ENCODE results near the gene ADAMTSL3.

Gene ADAMTSL3

GRCh38 chr15:83873966-83874365 lies 220.0 kb downstream of the ADAMTSL3 start:
- no peak for DNase-seq (ENCODE audit: low spot score)

DNA sequence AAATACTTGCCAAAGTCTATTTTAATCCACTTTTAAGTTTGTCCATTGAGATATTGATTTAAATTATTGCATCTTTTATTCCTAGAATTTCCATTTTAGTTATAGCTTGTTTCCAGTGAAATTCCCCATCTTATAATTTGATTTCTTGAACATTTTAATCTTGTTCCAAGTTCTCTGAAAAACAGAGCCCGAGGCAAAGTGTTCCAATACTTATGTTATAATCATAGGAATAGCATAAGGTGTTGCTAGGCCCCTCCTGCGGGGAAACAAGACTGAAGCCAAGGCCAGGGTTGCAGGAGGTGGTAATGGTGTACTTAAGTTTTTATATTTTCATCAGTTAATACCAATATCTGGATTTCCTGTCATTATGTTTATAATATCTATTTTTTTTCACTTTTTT lies 226.6 kb downstream of the ADAMTSL3 start:
- DNase-seq (ENCODE audit: low spot score), result no peak

- DNase-seq (ENCODE audit: low spot score), result no peak
Measured at GRCh38 chr15:83881156-83881555, 227.2 kb downstream of the ADAMTSL3 start.

DNA sequence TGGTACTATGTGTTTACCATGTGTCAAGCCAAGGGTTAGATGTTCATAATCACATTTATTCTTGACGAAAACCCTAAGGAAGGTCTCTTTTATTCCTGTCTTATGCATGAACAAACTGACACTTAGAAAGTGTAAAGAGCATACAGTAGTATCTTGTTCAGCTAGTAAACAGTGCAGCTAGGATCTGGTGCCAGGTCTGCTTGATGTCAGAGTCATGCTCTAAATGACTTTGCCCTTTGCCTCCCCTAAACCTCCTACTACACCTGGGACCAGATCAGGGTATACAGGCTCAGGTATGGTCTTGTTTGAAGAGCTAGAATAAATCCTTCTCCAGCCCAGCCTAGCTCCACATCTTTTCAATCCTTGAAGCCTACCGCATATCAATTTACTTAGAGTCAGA lies 232.4 kb downstream of the ADAMTSL3 start:
- no peak for DNase-seq (ENCODE audit: low spot score)

DNA sequence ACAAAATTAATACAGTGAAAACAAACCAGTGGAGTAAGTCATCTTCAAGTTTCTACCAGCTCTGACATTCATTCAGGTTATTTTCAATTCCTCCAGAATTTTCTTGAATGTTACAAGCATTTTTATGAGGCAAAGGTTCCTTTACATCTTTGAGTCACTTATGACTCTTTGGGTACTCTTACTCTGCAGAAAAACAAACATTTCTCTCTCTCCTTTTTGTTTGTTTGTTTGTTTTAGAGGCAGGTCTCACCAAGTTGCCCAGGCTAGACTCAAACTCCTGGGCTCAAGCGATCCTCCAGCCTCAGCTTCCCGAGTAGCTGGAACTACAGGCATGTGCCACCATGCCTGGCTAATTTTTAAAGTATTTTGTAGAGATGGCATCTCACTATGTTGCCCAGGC lies 233.5 kb downstream of the ADAMTSL3 start:
- no peak for DNase-seq (ENCODE audit: low spot score)

DNA sequence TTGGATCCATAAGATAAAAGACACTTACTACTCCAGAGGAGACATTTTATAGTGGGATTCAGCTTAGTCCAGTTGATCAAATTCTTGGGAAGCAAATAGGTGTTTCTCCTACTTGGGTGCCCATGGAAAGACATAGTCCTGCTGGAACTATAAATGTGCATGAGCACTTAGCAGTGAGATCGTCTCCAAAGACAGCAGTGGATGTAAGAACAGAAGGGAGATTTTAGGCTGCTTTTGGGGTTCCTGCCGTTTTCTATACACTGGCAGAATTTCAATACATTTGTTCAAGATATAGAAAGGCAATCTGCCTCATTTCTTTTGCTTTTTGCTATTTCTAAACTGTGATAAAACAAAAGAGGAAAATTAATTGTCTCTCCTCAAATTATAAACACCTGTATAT lies 234.0 kb downstream of the ADAMTSL3 start:
- no peak for DNase-seq (ENCODE audit: low spot score)

GRCh38 chr15:83889995-83890394 lies 236.1 kb downstream of the ADAMTSL3 start:
- DNase-seq (ENCODE audit: low spot score), result no peak

GRCh38 chr15:83890587-83890986 lies 236.7 kb downstream of the ADAMTSL3 start:
- DNase-seq (ENCODE audit: low spot score), result no peak

GRCh38 chr15:83892498-83892897 lies 238.6 kb downstream of the ADAMTSL3 start:
- no peak for DNase-seq (ENCODE audit: low spot score)

DNA sequence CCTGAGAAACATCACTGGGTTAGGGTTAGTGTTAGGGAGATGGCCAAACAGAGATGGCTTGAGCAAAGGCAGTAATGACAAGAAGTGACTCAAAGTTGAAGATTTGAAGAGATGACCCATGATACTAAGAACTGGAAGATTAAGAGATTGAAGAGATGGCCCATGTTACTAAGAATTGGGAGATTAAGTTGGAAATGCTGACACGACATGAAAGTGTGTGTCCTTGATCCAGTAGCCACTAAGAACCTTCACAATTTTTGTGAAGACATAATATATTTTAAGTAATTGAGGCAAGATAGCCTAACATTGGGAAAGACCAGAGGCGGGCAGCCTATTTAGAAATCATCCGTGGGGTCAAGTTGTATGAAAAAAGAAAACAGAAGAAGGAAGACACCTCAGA lies 239.4 kb downstream of the ADAMTSL3 start:
- DNase-seq (ENCODE audit: low spot score), result no peak

DNA sequence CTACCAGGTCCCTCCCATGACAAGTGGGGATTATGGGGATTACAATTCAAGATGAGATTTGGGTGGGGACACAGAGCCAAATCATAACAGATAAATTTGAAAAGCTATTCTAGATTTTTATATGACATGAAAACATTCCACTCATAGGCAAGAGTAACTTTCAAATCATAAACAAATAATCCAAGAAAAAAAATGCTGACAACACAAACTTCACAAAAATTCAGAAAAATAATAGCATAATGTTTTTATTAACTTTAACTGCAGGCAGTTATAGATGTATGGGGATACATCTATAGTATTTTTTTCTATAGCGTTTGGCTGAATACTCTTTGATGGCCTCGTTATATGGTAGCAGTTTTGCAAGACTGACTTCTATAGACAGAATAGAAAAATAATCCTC lies 243.1 kb downstream of the ADAMTSL3 start:
- no peak for DNase-seq (ENCODE audit: low spot score)

- DNase-seq (ENCODE audit: low spot score), result no peak
Measured at GRCh38 chr15:83898361-83898760, 244.4 kb downstream of the ADAMTSL3 start.

GRCh38 chr15:83899670-83900069 lies 245.7 kb downstream of the ADAMTSL3 start:
- no peak for DNase-seq (ENCODE audit: low spot score)

- no peak for DNase-seq (ENCODE audit: low spot score)
Measured at GRCh38 chr15:83904107-83905040, 250.5 kb downstream of the ADAMTSL3 start.

DNA sequence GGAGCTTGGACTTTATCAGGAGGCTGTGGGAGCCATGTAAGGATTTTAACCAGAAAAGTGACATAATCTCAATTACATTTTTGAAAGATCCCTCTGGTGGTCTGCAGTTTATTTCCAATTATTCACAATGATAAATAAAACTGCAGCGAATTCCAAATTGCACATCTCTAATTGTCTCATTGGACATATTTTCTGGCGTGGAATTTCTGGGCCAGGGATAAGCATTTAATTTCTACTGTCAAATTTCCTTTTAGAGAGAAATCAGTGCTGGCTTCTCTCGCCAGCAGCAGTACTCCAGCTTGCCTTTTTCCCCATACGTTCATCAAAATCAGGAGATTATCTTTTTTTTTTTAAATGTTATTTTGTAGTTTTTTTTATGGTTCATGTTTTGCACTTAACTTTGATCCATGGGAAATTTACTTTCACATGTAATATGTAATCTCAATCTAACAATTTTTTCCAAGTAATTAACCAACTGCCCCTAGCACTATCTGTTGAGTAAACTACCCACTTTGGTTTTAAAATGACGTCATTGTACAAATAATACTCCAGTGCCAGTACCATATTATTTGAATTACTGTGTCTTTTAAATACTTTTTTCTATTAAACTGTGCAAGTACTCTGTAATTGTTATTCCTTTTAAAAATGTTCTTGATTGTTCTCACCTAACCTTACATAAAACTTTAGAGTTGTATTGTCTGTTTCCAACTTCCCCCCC lies 251.8 kb downstream of the ADAMTSL3 start:
- DNase-seq (ENCODE audit: low spot score), result no peak

DNA sequence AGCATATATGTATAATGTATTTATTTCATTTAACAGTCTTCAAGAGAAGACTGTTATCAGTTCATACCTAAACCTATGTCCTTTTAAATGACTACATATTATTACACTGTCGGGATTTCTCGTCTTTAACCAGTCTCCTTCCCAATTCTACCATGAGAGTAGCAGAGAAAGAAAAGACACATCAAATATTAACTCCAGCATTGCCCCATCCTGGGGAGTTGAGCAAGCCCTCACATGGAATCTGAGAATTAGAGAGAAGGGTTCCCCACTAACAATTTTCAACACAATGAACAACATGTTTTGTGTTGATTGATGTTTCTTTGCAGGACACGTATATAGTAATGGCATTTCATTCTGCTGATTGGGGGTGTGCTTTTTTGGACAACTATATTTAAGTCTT lies 257.4 kb downstream of the ADAMTSL3 start:
- DNase-seq (ENCODE audit: low spot score), result no peak

DNA sequence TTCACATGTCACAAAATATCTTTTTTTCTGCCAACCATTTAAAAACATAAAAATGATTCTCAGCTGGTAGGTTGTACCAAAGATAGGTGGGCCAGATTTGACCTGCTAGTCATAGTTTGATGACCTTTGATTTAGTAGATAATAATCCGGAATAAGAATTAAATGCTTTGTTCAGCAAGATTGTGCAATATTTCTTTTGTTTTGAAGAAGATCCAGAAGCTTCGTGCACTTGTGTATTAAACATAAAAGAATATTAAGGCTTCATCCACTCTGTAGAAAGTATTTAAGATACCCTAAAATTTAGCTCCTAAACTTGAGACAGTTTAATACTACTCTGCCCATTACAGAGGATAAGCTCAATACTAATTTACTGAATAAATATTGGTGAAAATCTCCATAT lies 258.4 kb downstream of the ADAMTSL3 start:
- DNase-seq (ENCODE audit: low spot score), result no peak

GRCh38 chr15:83913034-83913632 lies 259.2 kb downstream of the ADAMTSL3 start:
- DNase-seq (ENCODE audit: low spot score), result no peak

- DNase-seq (ENCODE audit: low spot score), result no peak
Measured at GRCh38 chr15:83914906-83915305, 261.0 kb downstream of the ADAMTSL3 start.

DNA sequence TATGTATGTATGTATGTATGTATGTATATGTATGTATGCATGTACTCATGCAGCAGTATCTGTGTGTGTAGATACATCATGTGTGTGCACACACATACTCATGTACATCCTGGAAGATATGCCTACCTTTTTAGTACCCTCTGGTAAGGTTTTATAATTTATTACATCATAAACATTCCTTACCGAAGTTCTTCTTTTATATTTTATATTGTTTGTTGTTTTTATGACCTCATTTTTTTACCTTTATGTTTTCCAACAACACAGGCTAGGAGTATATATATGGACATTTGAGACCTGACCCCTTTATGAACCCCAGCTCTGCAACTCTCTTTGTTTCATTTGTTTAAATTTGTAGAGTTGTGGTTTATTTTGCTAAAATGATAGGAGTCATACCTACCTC lies 263.5 kb downstream of the ADAMTSL3 start:
- DNase-seq (ENCODE audit: low spot score), result no peak

- no peak for DNase-seq (ENCODE audit: low spot score)
Measured at GRCh38 chr15:83918011-83918410, 264.1 kb downstream of the ADAMTSL3 start.

- DNase-seq (ENCODE audit: low spot score), result no peak
Measured at GRCh38 chr15:83919319-83919830, 265.5 kb downstream of the ADAMTSL3 start.

Data from SK-N-DZ (cell line).